K562 (cell line): ENCODE measurements around the gene GET3. TPM values are rescaled to one million over a fixed set of nuclear protein-coding genes. Genes with fewer than 3 reads are reported as not detected.

Experiments
- ATAC-seq: fragments of 200-7000 bp; cut with Tn5 transposase; 3 replicates; pipeline ENCODE4 v1.9.1; 2020; ENCODE audit warnings: moderate library complexity
- BruUV-seq: library from RNA; stranded (reverse); fragments of 400-500 nt; replicated peaks from 2 replicates; lab custom pipeline; 2021; lab: Mats Ljungman, UMichigan
- CTCF ChIA-PET: fragments of 300-600 bp; formaldehyde crosslinking; extraction: SDS; loops from one replicate; lab custom pipeline; 2021; ENCODE audit warnings: low intra/inter-chr PET ratio; lab: Yijun Ruan, JAX
- POLR2A ChIA-PET: fragments of 300-600, 350-650 bp; sonication (Branson Sonifier 250); formaldehyde crosslinking; extraction: SDS; loops from one replicate; lab custom pipeline; 2021; ENCODE audit warnings: antibody characterized with exemption, inconsistent platforms; lab: Yijun Ruan, JAX
- DNase-seq, 4 experiments: peaks; one replicate each; pipeline versions ENCODE4 v3.0.0 to v3.0.0-alpha.2; 2011 to 2018; ENCODE audit warnings: low spot score in 3 of 4, mixed read lengths in 3 of 4; ENCODE audit errors: extremely low read depth in 1 of 4
- FAIRE-seq: peaks from 2 replicates; lab custom pipeline; 2011; peaks lifted over from hg19 to GRCh38; lab: Jason Lieb, UNC
- H2AFZ ChIP-seq: 2 replicates; pipeline ENCODE4 v1.6.0; 2011; ENCODE audit warnings: low read depth, low read length, control low read depth, inconsistent platforms
- H3K27ac ChIP-seq: fragments of 200-600 bp; 3 replicates; pipeline ENCODE4 v1.8.0; 2011; ENCODE audit warnings: low read depth, mild to moderate bottlenecking, control low read depth, inconsistent platforms, low read length, moderate library complexity, mixed read lengths; ENCODE audit errors: extremely low read depth
- H3K27me3 ChIP-seq, 2 experiments: fragments of 300-600 bp in 1 of 2; 2 replicates in 1 of 2; 3 replicates in 1 of 2; pipeline versions ENCODE4 v1.6.0 to v1.8.0; 2011; ENCODE audit warnings: inconsistent platforms in 2 of 2, low read length in 2 of 2, mild to moderate bottlenecking in 1 of 2, mixed read lengths in 1 of 2, moderate library complexity in 1 of 2; ENCODE audit not compliant: control insufficient read depth in 2 of 2, insufficient read depth in 2 of 2
- H3K36me3 ChIP-seq: fragments of 300-600 bp; 3 replicates; pipeline ENCODE4 v1.8.0; 2011; ENCODE audit warnings: mild to moderate bottlenecking, low read length, inconsistent platforms; ENCODE audit not compliant: control insufficient read depth, insufficient read depth
- H3K4me1 ChIP-seq, 2 experiments: fragments of 200-600 bp in 1 of 2; replicated peaks in 1 of 2; 2 replicates in 1 of 2; 3 replicates in 1 of 2; pipeline versions ENCODE4 v1.5.1 to v1.8.0; 2011; ENCODE audit warnings: inconsistent platforms in 2 of 2, low read length in 2 of 2, mild to moderate bottlenecking in 1 of 2, mixed read lengths in 1 of 2, moderate library complexity in 1 of 2; ENCODE audit not compliant: control insufficient read depth in 2 of 2, insufficient read depth in 2 of 2
- H3K4me2 ChIP-seq: 2 replicates; pipeline ENCODE4 v1.6.1; 2011; ENCODE audit warnings: low read length, control low read depth, inconsistent platforms, mixed read lengths; ENCODE audit not compliant: insufficient read depth
- H3K4me3 ChIP-seq: fragments of 200-600 bp; sonication (generic), shearing (Covaris generic); 2 replicates; pipeline ENCODE4 v1.5.1; 2016; ENCODE audit warnings: control low read depth, inconsistent platforms
- H3K79me2 ChIP-seq: fragments of 200-600 bp; 3 replicates; pipeline ENCODE4 v1.8.0; 2011; ENCODE audit warnings: low read length, inconsistent platforms; ENCODE audit not compliant: control insufficient read depth, insufficient read depth
- H3K9ac ChIP-seq, 2 experiments: 2 replicates each; pipeline versions ENCODE4 v1.6.0 to v1.6.1; 2011; ENCODE audit warnings: low read depth in 2 of 2, low read length in 2 of 2, control low read depth in 1 of 2, inconsistent platforms in 1 of 2, mild to moderate bottlenecking in 1 of 2, mixed read lengths in 1 of 2; ENCODE audit not compliant: insufficient read depth in 1 of 2
- H3K9me1 ChIP-seq: one replicate; pipeline ENCODE4 v1.6.0; 2011; ENCODE audit warnings: inconsistent platforms, mild to moderate bottlenecking, low read length, moderate library complexity; ENCODE audit not compliant: control insufficient read depth, insufficient read depth
- H3K9me3 ChIP-seq: replicated peaks from 2 replicates; pipeline ENCODE4 v1.5.1; 2011; ENCODE audit warnings: low read depth, low read length, inconsistent platforms; ENCODE audit not compliant: control insufficient read depth, insufficient read depth
- H4K20me1 ChIP-seq: replicated peaks from 2 replicates; pipeline ENCODE4 v1.6.1; 2011; ENCODE audit warnings: low read length, inconsistent platforms, mixed read lengths; ENCODE audit not compliant: control insufficient read depth, insufficient read depth
- BHLHE40 ChIP-seq: IDR thresholded peaks from 2 replicates; pipeline ENCODE4 v1.6.1; 2011; ENCODE audit warnings: low read length, improper control_type of control experiment
- CBFB ChIP-seq: sonication (generic); formaldehyde crosslinking; IDR thresholded peaks from 2 replicates; pipeline ENCODE4 v1.4.0; 2020; ENCODE audit warnings: mild to moderate bottlenecking, missing genetic modification reagents
- DMBX1 ChIP-seq: fragments of 250-450 bp; sonication (Bioruptor Pico); IDR thresholded peaks from 2 replicates; pipeline ENCODE4 v1.8.0; 2022; ENCODE audit warnings: inconsistent platforms, mild to moderate bottlenecking, moderate library complexity, borderline replicate concordance
- FIP1L1 ChIP-seq: fragments of 200-400 bp; formaldehyde crosslinking; IDR thresholded peaks from 2 replicates; pipeline ENCODE4 v1.6.1; 2018; ENCODE audit warnings: mild to moderate bottlenecking, low read depth, low read length; ENCODE audit not compliant: poor library complexity, severe bottlenecking
- FOXP1 ChIP-seq: sonication (generic); formaldehyde crosslinking; IDR thresholded peaks from 2 replicates; pipeline ENCODE4 v1.8.0; 2022; ENCODE audit warnings: mild to moderate bottlenecking, missing genetic modification reagents
- HOMEZ ChIP-seq: fragments of 250-450 bp; sonication (Bioruptor Pico); IDR thresholded peaks from 2 replicates; pipeline ENCODE4 v1.4.0; 2020; ENCODE audit warnings: mild to moderate bottlenecking, moderate library complexity
- POLR2B ChIP-seq: fragments of 450-650 bp; IDR thresholded peaks from 2 replicates; pipeline ENCODE4 v1.6.1; 2018; ENCODE audit warnings: low read depth; ENCODE audit not compliant: partially characterized antibody
- RBM25 ChIP-seq: fragments of 200-400 bp; formaldehyde crosslinking; IDR thresholded peaks from 2 replicates; pipeline ENCODE4 v1.6.1; 2018; ENCODE audit warnings: low read length, low read depth, moderate library complexity; ENCODE audit not compliant: severe bottlenecking
- STAG1 ChIP-seq: sonication (generic); formaldehyde crosslinking; IDR thresholded peaks from 2 replicates; pipeline ENCODE4 v1.5.0; 2020; ENCODE audit warnings: missing genetic modification reagents, borderline replicate concordance
- STAT5B ChIP-seq: fragments of 250-450 bp; sonication (Bioruptor Pico); IDR thresholded peaks from 2 replicates; pipeline ENCODE4 v1.8.0; 2021; ENCODE audit warnings: mild to moderate bottlenecking, inconsistent platforms
- ZNF395 ChIP-seq: fragments of 200-800 bp; sonication (Bioruptor generic); IDR thresholded peaks from 2 replicates; pipeline ENCODE4 v1.6.1; 2017; ENCODE audit warnings: missing genetic modification characterization, missing compliant biosample characterization
- ZNF592 ChIP-seq: fragments of 450-650 bp; IDR thresholded peaks from 2 replicates; pipeline ENCODE4 v1.6.1; 2017; ENCODE audit warnings: antibody characterized with exemption, mild to moderate bottlenecking
- ZNF740 ChIP-seq, 3 experiments: fragments of 200-800 bp in 1 of 3; sonication (Bioruptor generic) in 1 of 3; sonication (generic) in 1 of 3; formaldehyde crosslinking in 1 of 3; IDR thresholded peaks; 2 replicates each; pipeline versions ENCODE4 v1.6.1 to v1.8.0; 2016 to 2022; ENCODE audit warnings: mild to moderate bottlenecking in 2 of 3, missing compliant biosample characterization in 2 of 3, missing genetic modification characterization in 2 of 3, missing genetic modification reagents in 1 of 3
- ZNF75A ChIP-seq: fragments of 450-650 bp; formaldehyde crosslinking; IDR thresholded peaks from 2 replicates; pipeline ENCODE4 v1.4.0; 2020; ENCODE audit warnings: mild to moderate bottlenecking
- WGBS: fragments of 100-300 bp; shearing (Covaris generic); methylation state at CpG from one replicate; pipeline ENCODE4 v1.1.6; 2016; ENCODE audit warnings: low coverage, mixed read lengths; ENCODE audit not compliant: insufficient coverage; ENCODE audit errors: missing lambda C conversion rate; 5-methylcytosine and 5-hydroxymethylcytosine counted together
- in situ Hi-C: fragments of 300-500 bp; cut with MboI; formaldehyde crosslinking; loops from 4 replicates; pipeline ENCODE4 v1.15.0; 2018; ENCODE audit warnings: inconsistent platforms, mixed read lengths
- intact Hi-C: fragments of 100-400 bp; cut with micrococcal nuclease; formaldehyde crosslinking; loops from 2 replicates; pipeline ENCODE4 v1.14.2; 2022
- polyA plus RNA-seq, 8 experiments: library from polyadenylated mRNA; depleted of rRNA in 4 of 8; stranded (reverse) in 5 of 8; unstranded in 3 of 8; fragments of >200 nt; fragmentation: Nextera tagmentation in 2 of 8; fragmentation: Illumina TruSeq in 1 of 8; extraction: Ambion mirVana in 2 of 8; extraction: Trizol in 1 of 8; gene quantifications; 2 replicates each; pipeline versions ENCODE4 v1.2.1 to v1.2.3, GENCODE V29; 2011 to 2014; ENCODE audit warnings: inconsistent platforms in 1 of 8, missing spikeins in 1 of 8
- total RNA-seq, 7 experiments: library from RNA; depleted of rRNA in 6 of 7; stranded (reverse); fragments of >200 nt in 6 of 7; fragmentation: Illumina TruSeq in 2 of 7; extraction: Trizol in 2 of 7; gene quantifications; 2 replicates each; pipeline versions ENCODE4 v1.2.1 to v1.2.3, GENCODE V29; 2011 to 2021; ENCODE audit warnings: low replicate concordance in 1 of 7

The GET3 gene
- total and polyA plus RNA-seq, 9 of the 15 experiments (the other 6 are each of a cell fraction or from before 2014, with no cell fraction given): 8.3 to 83.5 (median 51.8) TPM

GRCh38 chr19:12723381-12723640 lies 14.0 kb upstream of the GET3 start:
- Histone ChIP-seq H3K4me2 (peak overlapping the region; percentile 91), H3K27me3 (no peaks in the 10 kb centered on the region), H2AFZ (peak overlapping the region; percentile 78), H4K20me1 (peaks cover 17% of the 10 kb centered on the region; the same call in 1 of the 2 replicates), H3K4me3 (peak overlapping the region; percentile 82), H3K9ac (peak overlapping the region; percentile 89), H3K79me2 (peaks cover 60% of the 10 kb centered on the region), H3K4me1 (peaks cover 10 to 43% of the 10 kb centered on the region in 2 experiments; a peak in 3 of 5 replicates), H3K27ac (peak overlapping the region; percentile 87), H3K9me3 (no peaks in the 10 kb centered on the region), H3K36me3 (peaks cover 32% of the 10 kb centered on the region), H3K9me1 (peaks cover 3% of the 10 kb centered on the region)
- ChIA-PET POLR2A (interaction anchor here (0.6 to 4.4 kb wide), 16 partner anchors 10 to 1185 kb away, joined by 3 to 50 read pairs (median 4); partner anchors contain the start of genes DHPS, GCDH, GET3 and JUNB), CTCF (no interaction called here)
- in situ Hi-C loops (no loop called here), intact Hi-C loops (loop anchor here (1.0 kb wide), 1 partner anchor 10 kb away; no protein-coding TSS in a partner anchor)
- no peak; the same call in 2 of the 3 replicates for ATAC-seq
- no TSS peak for BruUV-seq
- FAIRE-seq: peak; percentile 6
- 2% methylated on average over 7 of the region's 7 CpGs for WGBS
- DNase-seq: no peak
- TF ChIP-seq HOMEZ (CRISPR knock-in tag) (no peak), POLR2B (no peak), FOXP1 (CRISPR knock-in tag) (peak; percentile 66; the same call in 1 of the 2 replicates), BHLHE40 (peak; percentile 12; the same call in 1 of the 2 replicates), DMBX1 (CRISPR knock-in tag) (no peak), RBM25 (peak; percentile 88), ZNF395 (0 out of 2 replicates have a peak, but pooled peaks have one; percentile 5), FIP1L1 (no peak), STAG1 (no peak), ZNF740 (CRISPR knock-in tag; IDR thresholded peaks at IDR 0.05) (no peak), ZNF740 (tag; IDR thresholded peaks at IDR 0.05) (no peak), ZNF592 (0 out of 2 replicates have a peak, but pooled peaks have one; percentile 10), CBFB (CRISPR knock-in tag) (no peak), STAT5B (CRISPR knock-in tag) (no peak), ZNF75A (no peak)
